Raji (cell line): ENCODE measurements around the gene SLC5A3.

Experiments
- POLR2A ChIP-seq: IDR thresholded peaks from 2 replicates; pipeline ENCODE4 v1.6.1; 2011; ENCODE audit warnings: low read depth, low read length, control low read depth; ENCODE audit not compliant: insufficient read depth

Gene SLC5A3

DNA sequence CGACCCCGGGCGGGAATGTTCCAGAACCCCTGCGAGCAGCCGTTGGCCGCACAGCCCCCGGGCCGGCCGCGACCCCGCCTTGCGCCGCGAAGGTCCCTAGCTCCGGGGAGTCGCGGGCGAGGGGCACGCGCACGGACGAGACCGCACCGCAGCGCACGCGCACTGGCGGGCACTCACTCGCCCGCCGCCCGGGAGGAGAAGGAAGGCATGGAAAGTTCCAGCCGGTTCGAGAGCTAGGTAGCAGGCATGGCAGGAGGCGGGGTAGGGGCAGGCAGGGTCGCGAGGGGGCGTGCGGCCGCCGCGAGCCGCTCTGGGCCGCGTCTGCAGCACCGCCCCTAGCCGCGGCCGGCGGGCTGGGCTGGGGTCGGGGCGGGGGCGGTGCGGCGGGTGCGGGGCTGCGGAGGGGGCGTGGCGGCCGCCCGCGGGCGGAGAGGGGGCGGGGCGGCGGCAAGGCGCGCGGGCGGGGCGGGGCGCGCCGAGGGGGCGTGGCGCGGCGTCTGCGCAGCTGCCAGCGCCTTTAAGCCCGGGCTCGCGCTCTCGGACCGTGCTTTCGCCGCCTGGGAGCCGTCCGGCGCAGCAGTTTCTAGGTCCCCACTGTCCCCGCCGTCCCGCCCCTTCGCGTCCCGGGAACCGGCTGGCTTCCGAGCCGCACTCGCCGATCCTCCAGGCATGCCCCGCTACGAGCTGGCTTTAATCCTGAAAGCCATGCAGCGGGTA lies at the start of gene SLC5A3, which contains the start of gene MRPS6:
SLC5A3 (plus strand) TSS at position 547 of the 717 bp plus-strand sequence. CDS start 21,621 bp downstream, outside the sequence.
MRPS6 (plus strand) TSS at position 547 of the 717 bp plus-strand sequence; CDS start at position 670, 123 bp downstream.
- peak; percentile 95 for TF ChIP-seq POLR2A

DNA sequence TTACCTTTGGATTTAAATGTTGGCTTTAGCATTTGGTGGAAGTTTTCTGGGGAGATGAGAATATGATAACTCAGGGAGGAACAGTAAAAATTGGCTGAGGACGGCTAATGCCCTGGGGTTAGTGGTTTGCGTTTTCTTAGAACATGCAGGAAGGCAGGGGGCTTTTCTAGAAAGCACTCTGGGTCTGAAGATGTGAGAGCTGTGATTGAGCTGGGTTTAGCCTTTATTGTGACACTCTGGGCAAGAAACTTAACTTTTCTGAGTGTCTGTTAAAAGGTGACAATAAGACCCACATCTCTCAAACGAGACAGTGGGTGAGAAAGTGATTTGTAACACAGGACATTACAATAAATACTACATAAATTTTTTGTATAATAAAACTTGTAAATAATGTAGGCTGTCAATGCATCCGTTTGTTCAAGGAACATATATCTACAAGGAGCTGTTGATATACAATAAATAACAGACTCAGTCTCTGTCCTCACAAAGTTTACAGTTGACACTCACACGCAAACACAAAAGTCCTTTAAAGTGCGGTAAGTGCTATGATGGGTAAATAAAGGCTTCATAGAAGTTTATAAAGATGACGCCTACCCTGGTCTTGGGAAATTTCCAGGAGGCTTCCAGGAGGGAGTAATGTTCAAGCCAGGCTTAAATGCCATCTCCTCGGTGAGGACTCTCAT lies 49.5 kb upstream of the SLC5A3 start:
- TF ChIP-seq POLR2A, result no peak

DNA sequence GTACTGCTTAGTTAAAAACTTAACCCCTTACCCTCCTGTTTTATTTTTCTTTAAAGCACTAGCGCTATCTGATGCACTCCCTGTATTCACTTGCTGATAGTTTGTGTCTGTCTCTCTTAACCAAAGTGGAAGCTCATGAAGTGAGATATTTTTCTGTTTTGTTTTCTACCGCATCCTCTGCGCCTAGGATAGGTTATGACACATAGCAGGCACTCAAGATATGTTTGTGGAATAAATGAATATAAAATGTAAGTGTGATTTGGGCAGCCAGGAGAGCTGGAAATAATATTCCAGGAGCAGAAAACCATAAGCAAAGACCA lies 49.0 kb upstream of the SLC5A3 start:
- TF ChIP-seq POLR2A, result no peak

DNA sequence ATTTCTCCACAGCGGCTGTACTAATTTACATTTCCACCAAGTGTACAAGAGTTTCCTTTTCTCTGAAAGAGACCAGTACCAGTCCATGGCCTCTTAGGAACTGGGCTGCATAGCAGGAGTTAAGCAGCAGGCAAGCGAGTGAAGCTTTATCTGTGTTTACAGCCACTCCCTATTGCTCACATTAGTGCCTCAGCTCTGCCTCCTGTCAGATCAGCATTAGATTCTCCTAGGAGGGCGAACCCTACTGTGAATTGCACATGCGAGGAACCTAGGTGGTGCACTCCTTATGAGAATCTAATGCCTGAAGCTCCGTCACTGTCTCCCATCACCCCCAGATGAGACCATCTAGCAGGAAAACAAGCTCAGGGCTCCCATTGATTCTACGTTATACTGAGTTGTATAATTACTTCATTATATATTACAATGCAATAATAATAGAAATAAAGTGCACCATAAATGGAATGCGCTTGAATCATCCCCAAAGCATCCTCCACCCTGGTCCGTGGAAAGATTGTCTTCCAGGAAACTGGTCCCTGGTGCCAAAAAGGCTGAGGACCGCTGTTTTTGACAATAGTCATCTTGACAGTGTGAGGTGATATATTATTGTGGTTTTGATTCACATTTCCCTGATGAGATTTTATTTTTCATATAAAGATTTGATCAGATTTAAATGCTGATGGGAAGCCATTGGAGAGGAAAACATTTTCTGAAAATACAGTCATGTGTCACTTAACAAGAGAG lies 45.5 kb upstream of the SLC5A3 start:
- no peak for TF ChIP-seq POLR2A

DNA sequence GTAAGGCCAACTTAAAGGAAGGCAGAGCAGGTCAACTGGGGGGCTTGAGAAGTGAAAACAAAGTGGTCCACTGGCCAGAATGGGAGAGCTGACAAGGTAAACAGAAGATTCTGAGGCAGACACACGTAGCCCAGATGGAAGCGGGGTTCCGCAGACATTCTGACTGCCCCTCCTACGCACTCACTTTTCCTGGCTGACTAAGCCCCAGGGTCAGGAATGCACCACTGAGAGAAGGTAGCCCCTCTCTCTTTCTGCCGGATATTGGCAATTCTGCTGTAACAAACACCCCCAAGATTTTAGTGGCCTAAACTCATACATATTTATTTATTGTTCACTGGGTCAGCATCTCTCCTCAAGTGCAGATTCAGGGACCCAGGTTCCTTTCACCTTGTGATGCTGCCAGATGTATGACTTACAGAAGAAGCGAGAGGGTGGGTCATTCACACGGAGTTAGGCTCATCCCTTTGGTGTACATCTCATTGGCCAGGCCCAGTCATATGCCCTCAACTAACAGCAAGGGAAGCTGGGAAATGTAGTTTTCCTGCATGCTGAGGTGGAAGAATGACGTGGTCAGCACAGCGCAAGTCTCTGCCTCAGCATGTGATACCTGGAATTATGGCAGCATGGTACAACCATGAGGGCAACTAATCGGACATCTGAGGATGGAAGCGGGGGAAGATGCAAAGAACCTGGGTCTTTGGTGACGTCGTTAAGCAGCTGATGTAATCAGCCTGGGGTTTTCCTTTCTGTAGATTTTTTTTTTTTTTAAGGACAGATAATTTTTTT lies 43.4 kb upstream of the SLC5A3 start:
- TF ChIP-seq POLR2A, result peak; percentile 45; the same call in 1 of the 2 replicates

DNA sequence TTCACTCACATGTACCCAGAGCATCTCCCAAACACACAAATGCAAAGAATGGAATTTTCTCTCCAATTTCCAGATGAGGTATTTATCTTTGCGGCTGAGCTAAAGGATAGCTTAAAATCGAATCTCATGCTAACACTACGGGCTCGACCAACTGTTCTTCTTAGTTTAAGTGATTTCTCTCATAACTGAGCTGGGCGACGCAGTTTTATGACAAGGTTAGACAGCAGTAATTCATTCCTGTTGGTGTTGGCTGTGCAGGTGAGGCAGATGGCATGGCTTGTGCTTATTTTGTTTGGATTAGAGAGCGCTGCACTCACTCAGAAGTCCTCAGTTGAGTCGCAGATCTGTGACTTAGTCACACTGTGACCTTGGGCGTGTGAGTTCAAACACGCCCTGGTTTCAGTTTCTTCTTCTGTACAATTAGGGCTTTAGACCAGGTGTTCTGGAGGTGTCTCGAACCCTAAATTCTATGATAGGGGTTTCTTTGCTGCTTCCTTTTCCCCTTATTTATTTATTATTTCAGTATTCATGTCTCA lies 41.5 kb upstream of the SLC5A3 start:
- TF ChIP-seq POLR2A, result no peak

DNA sequence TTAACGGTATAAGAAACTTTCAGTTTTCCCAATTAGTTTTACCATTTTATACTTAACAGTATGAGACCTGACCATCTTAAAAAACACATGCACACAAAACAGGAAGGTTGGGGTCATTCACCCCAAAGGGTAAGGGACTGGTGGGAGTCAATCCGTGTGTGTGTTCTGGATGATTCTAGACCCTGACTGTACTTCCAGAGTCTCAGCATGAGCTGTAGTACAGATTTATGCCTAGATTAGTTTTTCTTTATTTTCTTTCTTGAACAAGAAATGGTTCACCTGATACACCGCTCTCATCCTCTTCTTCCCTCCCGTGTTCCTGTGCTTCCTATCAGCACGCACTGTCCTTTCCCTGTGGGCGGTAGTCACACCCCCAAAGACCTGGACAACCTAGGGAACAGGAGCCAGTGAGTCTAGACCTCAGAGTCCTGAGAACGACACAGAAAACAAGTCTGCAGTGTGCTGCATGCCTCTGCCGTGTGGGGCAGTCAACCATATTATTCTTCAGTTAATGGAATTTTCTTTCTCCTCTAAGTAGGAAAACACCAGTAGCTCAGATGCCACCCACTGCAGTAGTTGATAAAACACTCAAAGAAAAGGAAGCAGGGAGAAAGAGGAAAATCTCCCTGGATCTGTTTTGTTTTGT lies 38.9 kb upstream of the SLC5A3 start:
- TF ChIP-seq POLR2A, result no peak

DNA sequence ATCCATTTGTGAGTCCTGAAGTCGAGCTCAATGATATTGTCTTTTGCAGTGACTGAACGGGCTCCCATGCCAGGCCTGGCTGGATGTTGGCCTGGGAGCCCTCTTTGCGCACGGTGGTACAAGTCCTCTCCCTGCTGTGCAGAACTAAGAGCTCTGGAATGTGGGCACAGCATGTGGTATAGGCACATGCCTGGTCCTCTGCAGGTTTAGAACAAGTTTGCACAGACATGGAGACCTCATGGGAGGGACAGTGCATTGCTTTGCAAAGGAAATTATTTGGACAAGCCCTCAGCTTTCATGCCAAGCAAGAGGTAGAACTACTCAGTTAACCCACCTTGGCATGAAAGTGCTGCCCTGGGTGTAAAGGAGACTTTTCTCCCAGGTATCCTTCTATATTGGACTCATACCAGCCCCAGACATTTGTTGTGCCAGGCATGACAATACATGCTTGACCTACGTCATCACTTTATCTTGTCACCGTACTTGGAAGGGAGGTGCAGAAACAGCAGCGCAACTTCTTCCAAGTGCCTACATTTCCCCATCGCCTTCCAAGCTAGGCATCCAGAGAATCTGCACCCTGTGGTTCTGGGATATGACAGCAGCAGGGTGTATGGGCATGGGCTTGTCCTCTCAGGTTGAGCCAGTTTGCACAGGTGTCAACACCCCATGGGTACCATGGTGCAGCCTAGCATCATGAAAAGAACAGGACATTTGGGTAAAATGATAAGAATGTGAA lies 37.6 kb upstream of the SLC5A3 start:
- no peak for TF ChIP-seq POLR2A

DNA sequence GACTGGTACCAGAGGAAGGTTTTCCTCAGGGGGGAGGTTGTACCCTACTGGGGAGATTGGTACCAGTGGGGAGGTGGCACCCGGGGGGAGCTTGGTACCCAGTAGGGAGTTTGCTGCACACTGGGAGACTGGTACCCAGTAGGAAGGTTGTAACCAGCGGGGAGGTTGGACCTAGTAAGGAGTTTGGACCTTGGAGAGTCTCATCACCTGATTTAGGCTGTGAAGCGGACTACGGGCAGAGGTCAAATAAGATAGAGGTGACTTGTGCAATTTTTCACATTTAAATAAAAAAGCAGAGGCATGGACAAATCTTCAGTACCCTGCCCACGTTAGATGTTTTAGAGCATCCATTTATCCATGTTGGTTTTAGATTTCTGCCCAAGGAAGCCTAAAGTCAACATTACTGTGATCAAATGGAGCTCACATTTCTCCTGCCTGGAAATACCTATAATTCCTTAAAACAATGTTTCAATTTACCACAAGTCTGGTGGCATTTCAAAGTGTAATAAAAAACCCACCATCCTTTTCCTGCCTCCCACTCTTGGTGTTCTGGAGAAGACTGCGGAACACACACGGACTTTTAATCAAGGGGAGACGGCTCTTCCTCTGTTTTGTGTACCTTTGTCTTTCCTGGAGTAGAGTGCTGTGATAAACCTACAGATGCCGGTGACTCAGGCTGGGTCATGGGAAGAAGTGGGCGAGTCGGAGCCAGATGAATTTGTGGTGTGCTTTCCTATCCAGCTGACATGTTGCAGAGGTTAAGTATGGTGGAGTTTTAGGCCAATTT lies 36.2 kb upstream of the SLC5A3 start:
- TF ChIP-seq POLR2A, result no peak

DNA sequence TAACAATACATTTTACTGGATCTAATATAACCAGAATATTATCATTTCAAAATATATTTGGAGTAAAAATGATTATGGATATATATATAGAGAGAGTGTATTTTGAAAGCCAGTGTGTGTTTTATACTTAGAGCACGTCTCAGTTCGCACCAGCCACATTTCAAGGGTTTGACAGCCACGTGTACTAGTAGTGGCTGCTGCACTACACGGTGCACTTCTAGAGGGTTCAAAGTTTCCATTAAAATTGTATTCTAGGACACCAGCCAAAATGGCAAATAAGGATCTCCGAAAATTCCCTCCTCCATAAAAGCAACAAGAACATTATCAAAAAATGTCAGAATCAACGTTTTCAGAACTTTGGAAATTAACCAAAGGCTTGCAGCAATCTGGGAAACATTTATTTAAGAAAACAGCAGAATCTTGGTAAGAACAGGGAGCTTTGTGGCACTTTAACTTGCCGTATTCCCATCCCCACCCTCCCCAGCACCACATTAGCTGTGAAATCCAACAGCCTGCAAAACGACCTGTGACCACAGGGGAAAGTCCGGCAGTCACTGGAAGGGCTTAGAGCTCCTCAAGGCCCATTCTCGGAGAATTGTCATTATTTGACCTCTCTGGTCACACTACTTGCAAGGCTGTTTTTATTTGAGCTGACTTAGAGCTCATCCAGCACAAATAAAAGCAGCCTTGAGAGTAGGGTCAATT lies 33.5 kb upstream of the SLC5A3 start:
- TF ChIP-seq POLR2A, result no peak

DNA sequence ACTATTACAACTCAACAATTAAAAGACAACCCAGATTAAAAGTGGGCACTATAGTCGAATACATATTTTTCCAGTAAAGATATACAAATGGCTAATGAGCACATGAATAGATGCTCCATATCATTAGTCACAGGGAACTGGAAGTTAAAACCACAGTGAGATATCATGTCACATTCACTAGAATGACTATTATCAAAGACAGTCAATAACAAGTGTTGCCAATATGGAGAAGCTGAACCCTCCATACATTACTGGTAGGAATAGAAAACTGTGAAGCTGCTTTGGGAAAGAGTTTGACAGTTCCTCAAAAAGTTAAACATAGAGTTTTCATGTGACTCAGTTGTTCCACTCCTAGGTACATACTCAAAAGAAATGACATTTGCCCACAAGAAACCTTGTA lies 30.6 kb upstream of the SLC5A3 start:
- TF ChIP-seq POLR2A, result no peak

DNA sequence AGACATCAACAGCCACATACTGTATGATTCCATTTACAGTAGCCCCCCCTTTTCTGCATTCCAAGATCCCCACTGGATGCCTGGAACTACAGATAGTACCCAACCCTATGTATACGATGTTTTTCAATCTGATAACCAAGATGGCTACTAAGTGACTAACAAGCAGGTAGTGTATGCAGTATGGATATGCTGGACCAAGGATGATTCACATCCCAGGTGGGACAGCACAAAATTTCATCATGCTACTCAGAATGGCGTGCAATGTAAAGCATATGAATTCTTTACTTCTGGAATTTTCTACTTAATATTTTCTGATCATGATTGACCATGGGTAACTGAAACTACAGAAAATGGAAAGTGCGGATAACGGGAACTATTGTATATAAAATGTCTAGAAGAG lies 30.0 kb upstream of the SLC5A3 start:
- TF ChIP-seq POLR2A, result no peak
